H9 (cell line): ENCODE results near the gene KRTAP5-7. TPM values are rescaled to one million over a fixed set of nuclear protein-coding genes. Genes with fewer than 3 reads are reported as not detected.

Experiments
- DNase-seq: peaks from one replicate; pipeline ENCODE4 v3.0.0-alpha.2; 2017
- H2AFZ ChIP-seq: one replicate; pipeline ENCODE4 v1.6.1; 2013; ENCODE audit warnings: mild to moderate bottlenecking, low read length, control low read depth, moderate library complexity
- H2AK5ac ChIP-seq: 2 replicates; pipeline ENCODE4 v1.6.1; 2013; ENCODE audit warnings: low read length, control low read depth, mixed read lengths; ENCODE audit not compliant: insufficient read length
- H2BK120ac ChIP-seq: one replicate; pipeline ENCODE4 v1.6.1; 2013; ENCODE audit warnings: low read depth, mild to moderate bottlenecking, low read length, control low read depth, inconsistent platforms; ENCODE audit not compliant: poor library complexity, severe bottlenecking
- H2BK12ac ChIP-seq: 2 replicates; pipeline ENCODE4 v1.6.1; 2013; ENCODE audit warnings: low read length, control low read depth, mixed read lengths, low read depth; ENCODE audit not compliant: insufficient read length
- H2BK15ac ChIP-seq: 2 replicates; pipeline ENCODE4 v1.6.1; 2013; ENCODE audit warnings: low read depth, low read length, control low read depth
- H2BK20ac ChIP-seq: one replicate; pipeline ENCODE4 v1.6.1; 2013; ENCODE audit warnings: low read depth, mild to moderate bottlenecking, low read length, control low read depth, inconsistent platforms; ENCODE audit not compliant: poor library complexity, severe bottlenecking
- H2BK5ac ChIP-seq: 2 replicates; pipeline ENCODE4 v1.6.1; 2013; ENCODE audit warnings: low read length, control low read depth, mixed read lengths; ENCODE audit not compliant: insufficient read length
- H3K14ac ChIP-seq: 2 replicates; pipeline ENCODE4 v1.6.1; 2013; ENCODE audit warnings: low read length, control low read depth; ENCODE audit not compliant: insufficient read depth
- H3K18ac ChIP-seq: 2 replicates; pipeline ENCODE4 v1.6.1; 2013; ENCODE audit warnings: low read depth, mild to moderate bottlenecking, mixed read lengths, low read length, control low read depth; ENCODE audit not compliant: insufficient read length
- H3K23ac ChIP-seq: 2 replicates; pipeline ENCODE4 v1.6.1; 2013; ENCODE audit warnings: low read length, control low read depth, mixed read lengths, low read depth; ENCODE audit not compliant: insufficient read length
- H3K23me2 ChIP-seq: 2 replicates; pipeline ENCODE4 v1.6.1; 2013; ENCODE audit warnings: low read depth, mild to moderate bottlenecking, mixed read lengths, low read length, control low read depth; ENCODE audit not compliant: insufficient read length, poor library complexity, severe bottlenecking
- H3K27ac ChIP-seq: 2 replicates; pipeline ENCODE4 v1.5.1; 2013; ENCODE audit warnings: low read length, control low read depth, mixed read lengths, low read depth; ENCODE audit not compliant: insufficient read length
- H3K27me3 ChIP-seq: 2 replicates; pipeline ENCODE4 v1.6.1; 2013; ENCODE audit warnings: low read length, control low read depth, inconsistent platforms; ENCODE audit not compliant: insufficient read depth
- H3K4ac ChIP-seq: 2 replicates; pipeline ENCODE4 v1.6.1; 2013; ENCODE audit warnings: low read depth, mild to moderate bottlenecking, control low read depth, inconsistent platforms, low read length, moderate library complexity
- H3K4me1 ChIP-seq: 2 replicates; pipeline ENCODE4 v1.6.1; 2013; ENCODE audit warnings: low read length, control low read depth, inconsistent platforms; ENCODE audit not compliant: insufficient read depth
- H3K4me2 ChIP-seq: 2 replicates; pipeline ENCODE4 v1.6.1; 2013; ENCODE audit warnings: low read length, control low read depth, mixed read lengths; ENCODE audit not compliant: insufficient read length, insufficient read depth
- H3K56ac ChIP-seq: 2 replicates; pipeline ENCODE4 v1.6.1; 2013; ENCODE audit warnings: low read depth, mild to moderate bottlenecking, mixed read lengths, low read length, control low read depth; ENCODE audit not compliant: insufficient read length
- H3K79me1 ChIP-seq: 2 replicates; pipeline ENCODE4 v1.6.1; 2013; ENCODE audit warnings: low read depth, mild to moderate bottlenecking, moderate library complexity, low read length, control low read depth, inconsistent platforms; ENCODE audit not compliant: insufficient read depth, poor library complexity, severe bottlenecking
- H3K79me2 ChIP-seq: 2 replicates; pipeline ENCODE4 v1.6.1; 2013; ENCODE audit warnings: low read length, control low read depth, inconsistent platforms; ENCODE audit not compliant: insufficient read depth
- H3K9ac ChIP-seq: 2 replicates; pipeline ENCODE4 v1.6.1; 2013; ENCODE audit warnings: low read length, control low read depth, mixed read lengths; ENCODE audit not compliant: insufficient read length; ENCODE audit errors: extremely low read depth
- H3K9me3 ChIP-seq: one replicate; pipeline ENCODE4 v1.6.1; 2013; ENCODE audit warnings: low read depth, low read length, inconsistent platforms; ENCODE audit not compliant: control insufficient read depth
- H3T11ph ChIP-seq: one replicate; pipeline ENCODE4 v1.6.1; 2013; ENCODE audit warnings: mild to moderate bottlenecking, low read length, control low read depth, inconsistent platforms
- H4K20me1 ChIP-seq: one replicate; pipeline ENCODE4 v1.6.1; 2013; ENCODE audit not compliant: control insufficient read depth, insufficient read length, insufficient read depth
- H4K5ac ChIP-seq: 2 replicates; pipeline ENCODE4 v1.6.1; 2013; ENCODE audit warnings: low read depth, mild to moderate bottlenecking, mixed read lengths, low read length, control low read depth; ENCODE audit not compliant: insufficient read length
- H4K8ac ChIP-seq: replicated peaks from 2 replicates; pipeline ENCODE4 v1.6.1; 2013; ENCODE audit warnings: low read length, control low read depth, mixed read lengths, low read depth; ENCODE audit not compliant: insufficient read length
- H4K91ac ChIP-seq: 2 replicates; pipeline ENCODE4 v1.6.1; 2013; ENCODE audit warnings: low read depth, mild to moderate bottlenecking, moderate library complexity, mixed read lengths, low read length, control low read depth; ENCODE audit not compliant: insufficient read length
- H3K27ac Mint-ChIP-seq, 3 experiments: 2 replicates in 2 of 3; 3 replicates in 1 of 3; pipeline ENCODE4 v1.8.0; 2020 to 2021; ENCODE audit warnings: mixed read lengths in 3 of 3, mild to moderate bottlenecking in 1 of 3, moderate library complexity in 1 of 3
- H3K27me3 Mint-ChIP-seq: 2 replicates; pipeline ENCODE4 v1.8.0; 2021; ENCODE audit warnings: low read depth, mild to moderate bottlenecking, moderate library complexity, mixed read lengths
- H3K36me3 Mint-ChIP-seq, 3 experiments: 2 replicates in 2 of 3; 3 replicates in 1 of 3; pipeline ENCODE4 v1.8.0; 2020 to 2021; ENCODE audit warnings: low read depth in 3 of 3, mixed read lengths in 3 of 3; ENCODE audit not compliant: insufficient read depth in 1 of 3
- H3K4me1 Mint-ChIP-seq, 2 experiments: 2 replicates each; pipeline ENCODE4 v1.8.0; 2020; ENCODE audit warnings: mixed read lengths in 2 of 2
- H3K4me3 Mint-ChIP-seq, 2 experiments: 2 replicates in 1 of 2; 3 replicates in 1 of 2; pipeline ENCODE4 v1.8.0; 2020 to 2021; ENCODE audit warnings: mild to moderate bottlenecking in 2 of 2, mixed read lengths in 2 of 2, moderate library complexity in 1 of 2
- H3K9me3 Mint-ChIP-seq, 2 experiments: 2 replicates in 1 of 2; 3 replicates in 1 of 2; pipeline ENCODE4 v1.8.0; 2020; ENCODE audit warnings: mild to moderate bottlenecking in 2 of 2, mixed read lengths in 2 of 2, moderate library complexity in 1 of 2
- CTCF ChIP-seq: fragments of 200-600 bp; sonication (generic); conservative IDR thresholded peaks from 3 replicates; pipeline ENCODE4 v1.8.0; 2021; ENCODE audit warnings: antibody characterized with exemption, mild to moderate bottlenecking
- WGBS: extraction: QIAGEN DNeasy Blood & Tissue Kit; methylation state at CpG from one replicate; pipeline ENCODE4 v1.1.7; 2013; ENCODE audit warnings: missing lambda C conversion rate, low lambda C conversion rate, mixed read lengths; ENCODE audit not compliant: insufficient read length; ENCODE audit errors: extremely low coverage; 5-methylcytosine and 5-hydroxymethylcytosine counted together
- total RNA-seq: library from RNA; stranded (reverse); gene quantifications from 2 replicates; pipeline ENCODE4 v1.2.1, GENCODE V29; 2021

KRTAP5-7 gene
- total RNA-seq, 1 experiment from 2014 or later = not detected

- H3K4me1 ChIP-seq = no peaks in the 10 kb centered on the region; the same call in 1 of the 2 replicates
- no peak overlapping the region for H3K9ac ChIP-seq
- no peak overlapping the region for H2AK5ac ChIP-seq
- no peaks in the 10 kb centered on the region for H3K79me1 ChIP-seq
- no peak overlapping the region for H3K4ac ChIP-seq
- DNase-seq = no peak
- peaks cover 15% of the 10 kb centered on the region for H3K9me3 ChIP-seq
- no peak overlapping the region for H4K5ac ChIP-seq
- Mint-ChIP-seq H3K36me3 (peaks cover 18 to 49% (median 26%) of the 10 kb centered on the region in 3 experiments), H3K4me1 (peaks cover 13 to 19% of the 10 kb centered on the region in 2 experiments), H3K9me3 (peaks cover 54 to 58% of the 10 kb centered on the region in 2 experiments), H3K4me3 (no peak overlapping the region), H3K27ac (no peak overlapping the region), H3K27me3 (peaks cover 21% of the 10 kb centered on the region)
- no peaks in the 10 kb centered on the region for H3K27me3 ChIP-seq
- no peak overlapping the region for H2AFZ ChIP-seq
- H3K14ac ChIP-seq = no peak overlapping the region
- no peak overlapping the region for H3K23ac ChIP-seq
- H2BK12ac ChIP-seq = no peak overlapping the region
- no peak overlapping the region for H2BK20ac ChIP-seq
- H3K79me2 ChIP-seq = no peaks in the 10 kb centered on the region
- H2BK5ac ChIP-seq = no peak overlapping the region
- H3K18ac ChIP-seq = no peak overlapping the region
- no CpG with 5 or more reads among the region's 5 CpGs for WGBS
- H3K23me2 ChIP-seq = no peaks in the 10 kb centered on the region
- H4K91ac ChIP-seq = no peak overlapping the region
- no peak overlapping the region for H2BK120ac ChIP-seq
- H3K56ac ChIP-seq = no peak overlapping the region
- H3T11ph ChIP-seq = no peak overlapping the region
- H2BK15ac ChIP-seq = no peak overlapping the region
- no peak overlapping the region for H3K27ac ChIP-seq
- H3K4me2 ChIP-seq = no peak overlapping the region
- no peak for TF ChIP-seq CTCF
- H4K8ac ChIP-seq = no peak overlapping the region
- H4K20me1 ChIP-seq = no peaks in the 10 kb centered on the region
Measured at GRCh38 chr11:71507102-71507501, 20.0 kb upstream of the KRTAP5-7 start.
